GM12878 (cell line): ENCODE measurements around the gene SLC18A3. TPM values are rescaled to one million over a fixed set of nuclear protein-coding genes. Genes with fewer than 3 reads are reported as not detected.

Experiments used
- ATAC-seq: fragments of 200-7000 bp; cut with Tn5 transposase; 3 replicates; pipeline ENCODE4 v1.9.1; 2020; ENCODE audit warnings: mild to moderate bottlenecking, moderate library complexity
- BruUV-seq: library from RNA; stranded (reverse); fragments of 400-500 nt; replicated peaks from 2 replicates; lab custom pipeline; 2021; lab: Mats Ljungman, UMichigan
- CTCF ChIA-PET: fragments of 300-600 bp; sonication (Branson Sonifier 250); formaldehyde crosslinking; extraction: SDS; loops from one replicate; lab custom pipeline; 2021; ENCODE audit warnings: inconsistent platforms; lab: Yijun Ruan, JAX
- POLR2A ChIA-PET: fragments of 350-600 bp; formaldehyde crosslinking; extraction: SDS; loops from one replicate; lab custom pipeline; 2021; ENCODE audit warnings: inconsistent platforms; lab: Charles Lee
- RAD21 ChIA-PET: fragments of 300-600 bp; sonication (Branson Sonifier 250); formaldehyde crosslinking; loops from one replicate; lab custom pipeline; 2023; ENCODE audit warnings: antibody characterized with exemption; ENCODE audit not compliant: unreplicated experiment; lab: Charles Lee
- SMC1A ChIA-PET: fragments of 300-600 bp; sonication (Branson Sonifier 250); formaldehyde crosslinking; loops from one replicate; lab custom pipeline; 2023; ENCODE audit not compliant: unreplicated experiment, uncharacterized antibody; lab: Charles Lee
- DNase-seq: peaks from one replicate; pipeline ENCODE4 v3.0.0-alpha.2; 2011; ENCODE audit warnings: low read depth, low spot score
- FAIRE-seq: peaks from 3 replicates; lab custom pipeline; 2011; peaks lifted over from hg19 to GRCh38; lab: Jason Lieb, UNC
- H2AFZ ChIP-seq: 2 replicates; pipeline ENCODE4 v1.6.0; 2011; ENCODE audit warnings: low read depth, low read length, control low read depth; ENCODE audit not compliant: control insufficient read depth
- H3K27ac ChIP-seq: 2 replicates; pipeline ENCODE4 v1.5.1; 2011; ENCODE audit warnings: control low read depth; ENCODE audit not compliant: control insufficient read depth, insufficient read depth
- H3K27me3 ChIP-seq, 2 experiments: replicated peaks in 1 of 2; 2 replicates each; pipeline versions ENCODE4 v1.6.0 to v1.6.1; 2011; ENCODE audit warnings: low read length in 1 of 2; ENCODE audit not compliant: control insufficient read depth in 2 of 2, insufficient read depth in 2 of 2
- H3K36me3 ChIP-seq, 2 experiments: 2 replicates each; pipeline ENCODE4 v1.5.1; 2011; ENCODE audit warnings: low read length in 1 of 2; ENCODE audit not compliant: control insufficient read depth in 2 of 2, insufficient read depth in 2 of 2
- H3K4me1 ChIP-seq: 2 replicates; pipeline ENCODE4 v1.6.1; 2011; ENCODE audit warnings: mild to moderate bottlenecking, low read length, moderate library complexity, mixed read lengths; ENCODE audit not compliant: control insufficient read depth, insufficient read depth
- H3K4me2 ChIP-seq: 2 replicates; pipeline ENCODE4 v1.6.0; 2011; ENCODE audit warnings: control low read depth; ENCODE audit not compliant: control insufficient read depth, insufficient read depth
- H3K4me3 ChIP-seq: fragments of 200-600 bp; sonication (generic); 2 replicates; pipeline ENCODE4 v1.5.1; 2016
- H3K79me2 ChIP-seq: 2 replicates; pipeline ENCODE4 v1.6.0; 2011; ENCODE audit warnings: low read length; ENCODE audit not compliant: control insufficient read depth, insufficient read depth
- H3K9ac ChIP-seq: 2 replicates; pipeline ENCODE4 v1.8.0; 2011; ENCODE audit warnings: low read length, control low read depth, mixed read lengths; ENCODE audit not compliant: control insufficient read depth, insufficient read depth
- H3K9me3 ChIP-seq: replicated peaks from 3 replicates; pipeline ENCODE4 v1.5.1; 2011; ENCODE audit warnings: mild to moderate bottlenecking, low read length; ENCODE audit not compliant: control insufficient read depth, insufficient read depth
- H4K20me1 ChIP-seq: 2 replicates; pipeline ENCODE4 v1.6.0; 2011; ENCODE audit not compliant: control insufficient read depth, insufficient read depth
- CBFB ChIP-seq: IDR thresholded peaks from 2 replicates; pipeline ENCODE4 v1.6.1; 2016; ENCODE audit warnings: antibody characterized with exemption, low read depth
- EP300 ChIP-seq, 2 experiments: fragments of 150-350 bp in 1 of 2; IDR thresholded peaks; 2 replicates each; pipeline ENCODE4 v1.6.1; 2011 to 2012; ENCODE audit warnings: low read depth in 2 of 2, low read length in 2 of 2, borderline replicate concordance in 1 of 2, improper control_type of control experiment in 1 of 2, inconsistent platforms in 1 of 2; ENCODE audit not compliant: control insufficient read depth in 1 of 2
- ESRRA ChIP-seq: IDR thresholded peaks from 2 replicates; pipeline ENCODE4 v1.6.1; 2012; ENCODE audit warnings: mild to moderate bottlenecking, low read length, improper control_type of control experiment
- GABPA ChIP-seq: IDR thresholded peaks from 2 replicates; pipeline ENCODE4 v1.6.1; 2014; ENCODE audit warnings: antibody characterized with exemption, low read depth, mild to moderate bottlenecking, inconsistent platforms
- HCFC1 ChIP-seq: fragments of 150-350 bp; IDR thresholded peaks from 2 replicates; pipeline ENCODE4 v1.6.1; 2014; ENCODE audit warnings: low read length
- JUND ChIP-seq: IDR thresholded peaks from 2 replicates; pipeline ENCODE4 v1.6.1; 2012; ENCODE audit warnings: low read depth, mild to moderate bottlenecking, low read length, improper control_type of control experiment, moderate library complexity
- KLF5 ChIP-seq: fragments of 450-650 bp; IDR thresholded peaks from 2 replicates; pipeline ENCODE4 v1.6.1; 2014; ENCODE audit warnings: mild to moderate bottlenecking; ENCODE audit not compliant: partially characterized antibody
- MXI1 ChIP-seq: fragments of 150-350 bp; IDR thresholded peaks from 2 replicates; pipeline ENCODE4 v1.6.1; 2011; ENCODE audit warnings: low read depth, mild to moderate bottlenecking, inconsistent platforms, low read length, improper control_type of control experiment
- PML ChIP-seq: IDR thresholded peaks from 2 replicates; pipeline ENCODE4 v1.6.1; 2012; ENCODE audit warnings: low read length, inconsistent platforms
- RAD21 ChIP-seq: IDR thresholded peaks from 2 replicates; pipeline ENCODE4 v1.6.1; 2011; ENCODE audit warnings: mild to moderate bottlenecking, low read depth, low read length, moderate library complexity; ENCODE audit not compliant: insufficient read depth
- SIX5 ChIP-seq: IDR thresholded peaks from 2 replicates; pipeline ENCODE4 v1.6.1; 2011; ENCODE audit warnings: mild to moderate bottlenecking, low read depth, low read length, moderate library complexity; ENCODE audit not compliant: severe bottlenecking
- SMC3 ChIP-seq: IDR thresholded peaks from 2 replicates; pipeline ENCODE4 v1.6.1; 2011; ENCODE audit warnings: low read length, improper control_type of control experiment, borderline replicate concordance
- TCF12 ChIP-seq: IDR thresholded peaks from 2 replicates; pipeline ENCODE4 v1.6.1; 2011; ENCODE audit warnings: low read depth, mild to moderate bottlenecking, low read length
- ZNF207 ChIP-seq: fragments of 450-650 bp; IDR thresholded peaks from 2 replicates; pipeline ENCODE4 v1.6.1; 2014; ENCODE audit warnings: antibody characterized with exemption, mild to moderate bottlenecking, borderline replicate concordance
- WGBS: methylation state at CpG from one replicate; pipeline ENCODE4 v1.1.6; 2016; ENCODE audit warnings: low lambda C conversion rate; ENCODE audit not compliant: insufficient replicate concordance, insufficient coverage; ENCODE audit errors: missing lambda C conversion rate; 5-methylcytosine and 5-hydroxymethylcytosine counted together
- in situ Hi-C: fragments of 300-500 bp; cut with MboI; formaldehyde crosslinking; loops from 9 replicates; pipeline ENCODE4 v1.14.3; 2018; ENCODE audit warnings: mixed read lengths
- intact Hi-C: fragments of 100-400 bp; cut with micrococcal nuclease; formaldehyde crosslinking; loops from one replicate; pipeline ENCODE4 v1.14.2; 2022; ENCODE audit not compliant: unreplicated experiment
- polyA plus RNA-seq, 11 experiments: library from polyadenylated mRNA; depleted of rRNA in 4 of 11; unstranded in 6 of 11; stranded (reverse) in 5 of 11; fragments of >200 nt; fragmentation: Nextera tagmentation in 4 of 11; fragmentation: Illumina TruSeq in 1 of 11; extraction: Ambion mirVana in 4 of 11; extraction: Trizol in 1 of 11; gene quantifications; 1 replicate in 1 of 11; 2 replicates in 10 of 11; pipeline versions ENCODE4 v1.2.1 to v1.2.3, GENCODE V29; 2011 to 2016; ENCODE audit warnings: inconsistent platforms in 2 of 11, missing spikeins in 2 of 11, low read depth in 1 of 11
- total RNA-seq, 4 experiments: library from RNA; depleted of rRNA in 3 of 4; stranded (reverse); fragments of >200 nt in 3 of 4; fragmentation: Illumina TruSeq in 1 of 4; extraction: Trizol in 1 of 4; gene quantifications; 2 replicates each; pipeline versions ENCODE4 v1.2.1 to v1.2.3, GENCODE V29; 2013 to 2021
- TF ChIP-seq, protein P1 (sequence below): fragments of 450-650 bp; IDR thresholded peaks from 2 replicates; pipeline ENCODE4 v1.6.1; 2017; ENCODE audit warnings: borderline replicate concordance
- TF ChIP-seq, protein P2 (sequence below): fragments of 450-650 bp; IDR thresholded peaks from 2 replicates; pipeline ENCODE4 v1.6.1; 2016; ENCODE audit warnings: mild to moderate bottlenecking
- TF ChIP-seq, protein P3 (sequence below): IDR thresholded peaks from 2 replicates; pipeline ENCODE4 v1.6.1; 2012; ENCODE audit warnings: low read length, inconsistent platforms

The SLC18A3 gene
- total and polyA plus RNA-seq, 10 of the 15 experiments (the other 5 are each of a cell fraction or from before 2014, with no cell fraction given): not detected

GRCh38 chr10:49611816-49612512 lies 1.9 kb downstream of the SLC18A3 start:
- Histone ChIP-seq H3K27ac (no peak overlapping the region), H2AFZ (no peak overlapping the region), H3K9me3 (peaks cover 4% of the 10 kb centered on the region; the same call in 1 of the 3 replicates), H3K79me2 (no peaks in the 10 kb centered on the region), H4K20me1 (no peaks in the 10 kb centered on the region), H3K36me3 (no peaks in the 10 kb centered on the region), H3K4me1 (no peaks in the 10 kb centered on the region), H3K4me2 (no peak overlapping the region), H3K9ac (no peak overlapping the region), H3K27me3 (peaks cover 19 to 30% of the 10 kb centered on the region in 2 experiments), H3K4me3 (no peak overlapping the region)
- no peak for FAIRE-seq
- ATAC-seq: no peak
- ChIA-PET POLR2A (no interaction called here), RAD21 (no interaction called here), SMC1A (no interaction called here), CTCF (no interaction called here)
- no TSS peak for BruUV-seq
- no peak for TF ChIP-seq HCFC1
- TF ChIP-seq ESRRA: no peak
- no peak for TF ChIP-seq GABPA
- TF ChIP-seq MXI1: no peak
- TF ChIP-seq JUND: no peak
- TF ChIP-seq PML: no peak
- TF ChIP-seq EP300 (IDR thresholded peaks at IDR 0.05; ENCODE audit: borderline replicate concordance in 1 of 2, control insufficient read depth in 1 of 2, low read depth in 2 of 2, low read length in 2 of 2): no peak
- TF ChIP-seq, protein P1, sequence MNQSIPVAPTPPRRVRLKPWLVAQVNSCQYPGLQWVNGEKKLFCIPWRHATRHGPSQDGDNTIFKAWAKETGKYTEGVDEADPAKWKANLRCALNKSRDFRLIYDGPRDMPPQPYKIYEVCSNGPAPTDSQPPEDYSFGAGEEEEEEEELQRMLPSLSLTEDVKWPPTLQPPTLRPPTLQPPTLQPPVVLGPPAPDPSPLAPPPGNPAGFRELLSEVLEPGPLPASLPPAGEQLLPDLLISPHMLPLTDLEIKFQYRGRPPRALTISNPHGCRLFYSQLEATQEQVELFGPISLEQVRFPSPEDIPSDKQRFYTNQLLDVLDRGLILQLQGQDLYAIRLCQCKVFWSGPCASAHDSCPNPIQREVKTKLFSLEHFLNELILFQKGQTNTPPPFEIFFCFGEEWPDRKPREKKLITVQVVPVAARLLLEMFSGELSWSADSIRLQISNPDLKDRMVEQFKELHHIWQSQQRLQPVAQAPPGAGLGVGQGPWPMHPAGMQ: no peak
- no peak for TF ChIP-seq SIX5
- no peak for TF ChIP-seq ZNF207
- TF ChIP-seq, protein P2, sequence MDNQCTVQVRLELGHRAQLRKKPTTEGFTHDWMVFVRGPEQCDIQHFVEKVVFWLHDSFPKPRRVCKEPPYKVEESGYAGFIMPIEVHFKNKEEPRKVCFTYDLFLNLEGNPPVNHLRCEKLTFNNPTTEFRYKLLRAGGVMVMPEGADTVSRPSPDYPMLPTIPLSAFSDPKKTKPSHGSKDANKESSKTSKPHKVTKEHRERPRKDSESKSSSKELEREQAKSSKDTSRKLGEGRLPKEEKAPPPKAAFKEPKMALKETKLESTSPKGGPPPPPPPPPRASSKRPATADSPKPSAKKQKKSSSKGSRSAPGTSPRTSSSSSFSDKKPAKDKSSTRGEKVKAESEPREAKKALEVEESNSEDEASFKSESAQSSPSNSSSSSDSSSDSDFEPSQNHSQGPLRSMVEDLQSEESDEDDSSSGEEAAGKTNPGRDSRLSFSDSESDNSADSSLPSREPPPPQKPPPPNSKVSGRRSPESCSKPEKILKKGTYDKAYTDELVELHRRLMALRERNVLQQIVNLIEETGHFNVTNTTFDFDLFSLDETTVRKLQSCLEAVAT: no peak
- TF ChIP-seq RAD21: no peak
- TF ChIP-seq, protein P3, sequence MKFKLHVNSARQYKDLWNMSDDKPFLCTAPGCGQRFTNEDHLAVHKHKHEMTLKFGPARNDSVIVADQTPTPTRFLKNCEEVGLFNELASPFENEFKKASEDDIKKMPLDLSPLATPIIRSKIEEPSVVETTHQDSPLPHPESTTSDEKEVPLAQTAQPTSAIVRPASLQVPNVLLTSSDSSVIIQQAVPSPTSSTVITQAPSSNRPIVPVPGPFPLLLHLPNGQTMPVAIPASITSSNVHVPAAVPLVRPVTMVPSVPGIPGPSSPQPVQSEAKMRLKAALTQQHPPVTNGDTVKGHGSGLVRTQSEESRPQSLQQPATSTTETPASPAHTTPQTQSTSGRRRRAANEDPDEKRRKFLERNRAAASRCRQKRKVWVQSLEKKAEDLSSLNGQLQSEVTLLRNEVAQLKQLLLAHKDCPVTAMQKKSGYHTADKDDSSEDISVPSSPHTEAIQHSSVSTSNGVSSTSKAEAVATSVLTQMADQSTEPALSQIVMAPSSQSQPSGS: no peak
- no peak for TF ChIP-seq SMC3
- TF ChIP-seq KLF5: no peak
- TF ChIP-seq CBFB: no peak
- TF ChIP-seq TCF12: no peak
- intact Hi-C loops (no loop called here), in situ Hi-C loops (no loop called here)
- DNase-seq: no peak
- 75% methylated on average over 52 of the region's 53 CpGs for WGBS
